Esophagus squamous epithelium (tissue), 5 donors: ENCODE results near the gene PAK1IP1. TPM values are rescaled to one million over a fixed set of nuclear protein-coding genes. Genes with fewer than 3 reads are reported as not detected.

Experiments used
- DNase-seq: peaks from one replicate; lab custom pipeline; 2025; lab: John Stamatoyannopoulos, UW
- H3K27ac ChIP-seq, 4 donors: fragments of 200-600 bp; sonication (generic); one replicate each; pipeline ENCODE4 v1.5.1; 2016 to 2019; ENCODE audit warnings: mild to moderate bottlenecking in 1 of 4
- H3K27me3 ChIP-seq, 4 donors: fragments of 200-600 bp; sonication (generic); 1 replicate in 3 of 4; 2 replicates in 1 of 4; pipeline versions ENCODE4 v1.5.1 to v1.6.0; 2017 to 2021; ENCODE audit warnings: antibody characterized with exemption in 1 of 4
- H3K36me3 ChIP-seq, 3 donors: fragments of 200-600 bp; sonication (generic); one replicate each; pipeline ENCODE4 v1.5.1; 2016 to 2019
- H3K4me1 ChIP-seq, 3 donors: fragments of 200-600 bp; sonication (generic); one replicate each; pipeline ENCODE4 v1.5.1; 2017 to 2019
- H3K4me3 ChIP-seq, 4 donors: fragments of 200-600 bp; sonication (generic); 1 replicate in 3 of 4; 2 replicates in 1 of 4; pipeline ENCODE4 v1.5.1; 2016 to 2019; ENCODE audit warnings: mild to moderate bottlenecking in 2 of 4, moderate library complexity in 1 of 4
- H3K9me3 ChIP-seq, 3 donors: fragments of 200-600 bp; sonication (generic); one replicate each; pipeline ENCODE4 v1.5.1; 2016 to 2019
- CTCF ChIP-seq, 6 experiments: fragments of 450-650 bp in 4 of 6; fragments of 200-600 bp in 2 of 6; sonication (generic) in 2 of 6; IDR thresholded peaks; one replicate each; pipeline ENCODE4 v1.5.1; 2016 to 2019; ENCODE audit warnings: antibody characterized with exemption in 6 of 6, mild to moderate bottlenecking in 4 of 6, moderate library complexity in 4 of 6
- POLR2A ChIP-seq, 4 donors: fragments of 450-650 bp; IDR thresholded peaks; one replicate each; pipeline ENCODE4 v1.6.1; 2017; ENCODE audit warnings: antibody characterized with exemption in 4 of 4, mild to moderate bottlenecking in 4 of 4, moderate library complexity in 3 of 4
- WGBS, 2 donors: methylation state at CpG; one replicate each; pipeline ENCODE4 v1.1.5; 2018; 5-methylcytosine and 5-hydroxymethylcytosine counted together
- intact Hi-C: fragments of 100-400 bp; cut with DNase I; formaldehyde crosslinking; loops from one replicate; pipeline ENCODE4 v1.15.0; 2022
- total RNA-seq, 4 donors: library from RNA; depleted of rRNA; stranded (reverse); fragments of >200 nt; gene quantifications; one replicate each; pipeline ENCODE4 v1.1.0, GENCODE V29; 2016
- donor health status: DM: yes; HTN: yes; CAD: no.

Gene PAK1IP1
- total RNA-seq, 4 donors from 2014 or later, result 11.4 to 23.6 (median 19.4) TPM

GRCh38 chr6:10685092-10685915 is 9.5 kb upstream of the PAK1IP1 start:
- no peaks in the 10 kb centered on the region for H3K27me3 ChIP-seq
- H3K36me3 ChIP-seq, result no peaks in the 10 kb centered on the region
- H3K9me3 ChIP-seq, result no peaks in the 10 kb centered on the region
- intact Hi-C loops, result no loop called here
- TF ChIP-seq POLR2A (IDR thresholded peaks at IDR 0.05), result no peak
- TF ChIP-seq CTCF (IDR thresholded peaks at IDR 0.05), result no peak
- 62 to 70% methylated on average over 3 of the region's 3 CpGs for WGBS, 2 donors
- no peak for DNase-seq
- no peak overlapping the region for H3K4me3 ChIP-seq
- no peak overlapping the region for H3K27ac ChIP-seq
- peaks cover 0 to 11% (median 7%) of the 10 kb centered on the region in 3 donors for H3K4me1 ChIP-seq

GRCh38 chr6:10686901-10687300 is 7.9 kb upstream of the PAK1IP1 start:
- 76 to 86% methylated on average over 8 of the region's 8 CpGs for WGBS, 2 donors
- intact Hi-C loops, result no loop called here
- no peak for DNase-seq
- Histone ChIP-seq H3K27ac (no peak overlapping the region), H3K4me3 (no peak overlapping the region), H3K9me3 (no peaks in the 10 kb centered on the region), H3K4me1 (peaks cover 0 to 27% (median 12%) of the 10 kb centered on the region in 3 donors), H3K36me3 (no peaks in the 10 kb centered on the region), H3K27me3 (no peaks in the 10 kb centered on the region)
- TF ChIP-seq CTCF (IDR thresholded peaks at IDR 0.05), result no peak
- no peak for TF ChIP-seq POLR2A (IDR thresholded peaks at IDR 0.05)

- TF ChIP-seq POLR2A (IDR thresholded peaks at IDR 0.05) (no peak), CTCF (IDR thresholded peaks at IDR 0.05) (no peak)
- H3K4me1 ChIP-seq, result peaks cover 0 to 34% (median 12%) of the 10 kb centered on the region in 3 donors
- H3K27me3 ChIP-seq, result no peaks in the 10 kb centered on the region
- intact Hi-C loops, result no loop called here
- H3K27ac ChIP-seq, result no peak overlapping the region
- no peaks in the 10 kb centered on the region for H3K36me3 ChIP-seq
- H3K4me3 ChIP-seq, result no peak overlapping the region
- WGBS, 2 donors, result 40 to 55% methylated on average over 5 of the region's 6 CpGs
- DNase-seq, result no peak
- H3K9me3 ChIP-seq, result no peaks in the 10 kb centered on the region
Observed at GRCh38 chr6:10687582-10687981, 7.2 kb upstream of the PAK1IP1 start.

GRCh38 chr6:10690651-10691445 is 3.9 kb upstream of the PAK1IP1 start:
- Histone ChIP-seq H3K36me3 (no peaks in the 10 kb centered on the region), H3K27me3 (no peaks in the 10 kb centered on the region), H3K4me3 (peak overlapping the region in 3 of 4 donors; percentile 13 to 29 (median 21)), H3K27ac (peak overlapping the region; percentile 63 to 99 (median 96)), H3K4me1 (peaks cover 9 to 54% (median 12%) of the 10 kb centered on the region in 3 donors), H3K9me3 (no peaks in the 10 kb centered on the region)
- DNase-seq, result no peak
- 63 to 67% methylated on average over 15 of the region's 15 CpGs for WGBS, 2 donors
- intact Hi-C loops, result loop anchor here (10.0 kb wide), 1 partner anchor 176 kb away; no protein-coding TSS in a partner anchor
- TF ChIP-seq CTCF (IDR thresholded peaks at IDR 0.05) (no peak), POLR2A (IDR thresholded peaks at IDR 0.05) (no peak)
